Activated CD8-positive, alpha-beta T cell treated with anti-CD3 and anti-CD28 coated beads for 36 hours (primary cell): Measurements from ENCODE around the gene SLC38A5. TPM values are rescaled to one million over a fixed set of nuclear protein-coding genes. Genes with fewer than 3 reads are reported as not detected.
A peak's percentile ranks its signal among the peaks of the same experiment; 100 is the strongest.

ENCODE experiments used
- ATAC-seq: fragments of 200-7000 bp; cut with Tn5 transposase; one replicate; pipeline ENCODE4 v1.10.0; 2021; ENCODE audit warnings: mild to moderate bottlenecking, moderate library complexity
- CTCF ChIA-PET: fragments of 350-600 bp; sonication (Branson Sonifier 250); formaldehyde crosslinking; loops from one replicate; lab custom pipeline; 2021; ENCODE audit warnings: antibody characterized with exemption; lab: Charles Lee
- POLR2A ChIA-PET: fragments of 350-600 bp; sonication (Branson Sonifier 250); formaldehyde crosslinking; loops from one replicate; lab custom pipeline; 2021; ENCODE audit warnings: antibody characterized with exemption; lab: Charles Lee
- DNase-seq: peaks from one replicate; pipeline ENCODE4 v3.0.0-alpha.2; 2020
- H3K27ac Mint-ChIP-seq: one replicate; pipeline ENCODE4 v1.8.0; 2021; ENCODE audit warnings: mild to moderate bottlenecking, mixed read lengths
- H3K27me3 Mint-ChIP-seq: one replicate; pipeline ENCODE4 v1.8.0; 2021; ENCODE audit warnings: mixed read lengths
- H3K36me3 Mint-ChIP-seq: one replicate; pipeline ENCODE4 v1.8.0; 2021; ENCODE audit warnings: low read depth, mixed read lengths
- H3K4me1 Mint-ChIP-seq: one replicate; pipeline ENCODE4 v1.8.0; 2021; ENCODE audit warnings: low read depth, mixed read lengths
- H3K4me3 Mint-ChIP-seq: one replicate; pipeline ENCODE4 v1.8.0; 2021; ENCODE audit warnings: mild to moderate bottlenecking, moderate library complexity, mixed read lengths
- H3K9me3 Mint-ChIP-seq: one replicate; pipeline ENCODE4 v1.8.0; 2021; ENCODE audit warnings: mixed read lengths
- CTCF ChIP-seq: fragments of 200-600 bp; IDR thresholded peaks from one replicate; pipeline ENCODE4 v1.8.0; 2022; ENCODE audit warnings: antibody characterized with exemption, mild to moderate bottlenecking
- intact Hi-C: fragments of 100-400 bp; cut with micrococcal nuclease; formaldehyde crosslinking; loops from one replicate; pipeline ENCODE4 v1.10.0; 2022
- total RNA-seq, 2 experiments: library from RNA; stranded (reverse); gene quantifications; one replicate each; pipeline ENCODE4 v1.2.3, GENCODE V29; 2021

The SLC38A5 gene
- total RNA-seq, 2 experiments from 2014 or later: 82.1 to 92.6 TPM

GRCh38 chrX:48475296-48475695 is 5.2 kb upstream of the SLC38A5 start:
- intact Hi-C loops: no loop called here
- Mint-ChIP-seq H3K4me3 (peak overlapping the region; percentile 79), H3K4me1 (peaks cover 27% of the 10 kb centered on the region), H3K27me3 (no peaks in the 10 kb centered on the region), H3K9me3 (no peaks in the 10 kb centered on the region), H3K27ac (peak overlapping the region; percentile 97), H3K36me3 (peaks cover 28% of the 10 kb centered on the region)
- ChIA-PET POLR2A (interaction anchor here (0.8 to 1.4 kb wide), 2 partner anchors 99 to 340 kb away, joined by 3 to 4 read pairs; partner anchors contain the start of gene RBM3), CTCF (no interaction called here)
- DNase-seq (peak; percentile 29), ATAC-seq (no peak)
- TF ChIP-seq CTCF: no peak

GRCh38 chrX:48474581-48474980 is 4.5 kb upstream of the SLC38A5 start:
- no peak for TF ChIP-seq CTCF
- Mint-ChIP-seq H3K4me1 (peaks cover 29% of the 10 kb centered on the region), H3K27ac (peak overlapping the region; percentile 97), H3K9me3 (no peaks in the 10 kb centered on the region), H3K4me3 (peak overlapping the region; percentile 79), H3K36me3 (peaks cover 24% of the 10 kb centered on the region), H3K27me3 (no peaks in the 10 kb centered on the region)
- intact Hi-C loops: no loop called here
- ChIA-PET POLR2A (interaction anchor here (1.0 kb wide), 1 partner anchor 65 kb away, joined by 3 read pairs; the partner anchor contains the start of gene TBC1D25), CTCF (interaction anchor here (0.7 kb wide), 1 partner anchor 18 kb away, joined by 3 read pairs; no protein-coding TSS in a partner anchor)
- DNase-seq (no peak), ATAC-seq (no peak)

GRCh38 chrX:48474127-48474526 is 4.1 kb upstream of the SLC38A5 start:
- no peaks in the 10 kb centered on the region for H3K27me3 Mint-ChIP-seq
- H3K36me3 Mint-ChIP-seq: peaks cover 22% of the 10 kb centered on the region
- ChIA-PET POLR2A (interaction anchor here (1.0 kb wide), 1 partner anchor 65 kb away, joined by 3 read pairs; the partner anchor contains the start of gene TBC1D25), CTCF (interaction anchor here (0.7 kb wide), 1 partner anchor 19 kb away, joined by 3 read pairs; no protein-coding TSS in a partner anchor)
- H3K9me3 Mint-ChIP-seq: no peaks in the 10 kb centered on the region
- no peak overlapping the region for H3K27ac Mint-ChIP-seq
- peaks cover 31% of the 10 kb centered on the region for H3K4me1 Mint-ChIP-seq
- no peak overlapping the region for H3K4me3 Mint-ChIP-seq
- ATAC-seq: no peak
- no peak for TF ChIP-seq CTCF
- intact Hi-C loops: no loop called here
- DNase-seq: peak; percentile 51

- ATAC-seq (no peak), DNase-seq (no peak)
- no peak for TF ChIP-seq CTCF
- ChIA-PET POLR2A (no interaction called here), CTCF (no interaction called here)
- Mint-ChIP-seq H3K9me3 (no peaks in the 10 kb centered on the region), H3K4me1 (peaks cover 29% of the 10 kb centered on the region), H3K27ac (no peak overlapping the region), H3K36me3 (peaks cover 19% of the 10 kb centered on the region), H3K4me3 (no peak overlapping the region), H3K27me3 (no peaks in the 10 kb centered on the region)
- intact Hi-C loops: no loop called here
These were observed 3.6 kb upstream of the SLC38A5 start for GRCh38 chrX:48473704-48473990.

GRCh38 chrX:48472851-48473703 is 3.0 kb upstream of the SLC38A5 start:
- no peaks in the 10 kb centered on the region for H3K9me3 Mint-ChIP-seq
- ATAC-seq: no peak
- peaks cover 15% of the 10 kb centered on the region for H3K36me3 Mint-ChIP-seq
- peaks cover 25% of the 10 kb centered on the region for H3K4me1 Mint-ChIP-seq
- no peaks in the 10 kb centered on the region for H3K27me3 Mint-ChIP-seq
- CTCF ChIA-PET: no interaction called here
- POLR2A ChIA-PET: no interaction called here
- no peak overlapping the region for H3K4me3 Mint-ChIP-seq
- H3K27ac Mint-ChIP-seq: no peak overlapping the region
- intact Hi-C loops: no loop called here
- no peak for TF ChIP-seq CTCF
- no peak for DNase-seq
